Omental fat pad (tissue), 4 donors: ENCODE data around the gene ITGA1. TPM values are rescaled to one million over a fixed set of nuclear protein-coding genes. Genes with fewer than 3 reads are reported as not detected.

Experiments used
- ATAC-seq: fragments of 150-250 bp; one replicate; pipeline ENCODE4 v1.9.1; 2016; ENCODE audit warnings: mild to moderate bottlenecking, moderate library complexity; ENCODE audit not compliant: low FRiP score
- DNase-seq: peaks from one replicate; pipeline ENCODE4 v3.0.0-alpha.2; 2019; ENCODE audit warnings: low spot score
- CTCF ChIP-seq, 3 donors: fragments of 450-650 bp; IDR thresholded peaks; one replicate each; pipeline ENCODE4 v1.5.1; 2016 to 2017; ENCODE audit warnings: antibody characterized with exemption in 3 of 3, mild to moderate bottlenecking in 3 of 3, moderate library complexity in 2 of 3
- total RNA-seq, 4 donors: library from RNA; depleted of rRNA; stranded (reverse); fragments of >200 nt; gene quantifications; one replicate each; pipeline ENCODE4 v1.1.0, GENCODE V29; 2016

Gene ITGA1
- total RNA-seq, 4 donors from 2014 or later: 23.0 to 181 (median 55.0) TPM

DNA sequence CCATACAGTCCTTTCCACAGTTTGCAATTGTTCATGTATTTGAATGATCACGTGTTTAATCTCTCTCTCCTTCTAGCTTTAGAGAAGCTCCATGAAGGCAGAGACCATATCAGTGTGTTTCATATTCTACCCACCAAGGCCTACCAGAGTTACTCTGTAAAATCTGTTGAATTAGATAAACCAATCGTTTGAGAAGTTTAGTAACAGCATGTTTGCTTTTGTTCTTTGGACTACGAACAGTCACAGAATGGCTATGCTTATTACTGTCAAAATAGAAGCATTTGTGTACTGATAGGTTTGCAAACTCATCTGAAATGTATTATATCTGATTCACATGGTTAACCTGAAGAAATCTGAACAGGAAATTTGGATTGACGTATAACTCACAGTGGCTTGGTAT is 93.8 kb downstream of the ITGA1 start:
- ATAC-seq (no peak), DNase-seq (no peak)
- TF ChIP-seq CTCF (IDR thresholded peaks at IDR 0.05): no peak

- no peak for TF ChIP-seq CTCF (IDR thresholded peaks at IDR 0.05)
- DNase-seq (no peak), ATAC-seq (no peak)
Measured at GRCh38 chr5:52883110-52883509, 95.4 kb downstream of the ITGA1 start.

- ATAC-seq (no peak), DNase-seq (no peak)
- TF ChIP-seq CTCF (IDR thresholded peaks at IDR 0.05): no peak
Measured at GRCh38 chr5:52884453-52884852, 96.7 kb downstream of the ITGA1 start.

DNA sequence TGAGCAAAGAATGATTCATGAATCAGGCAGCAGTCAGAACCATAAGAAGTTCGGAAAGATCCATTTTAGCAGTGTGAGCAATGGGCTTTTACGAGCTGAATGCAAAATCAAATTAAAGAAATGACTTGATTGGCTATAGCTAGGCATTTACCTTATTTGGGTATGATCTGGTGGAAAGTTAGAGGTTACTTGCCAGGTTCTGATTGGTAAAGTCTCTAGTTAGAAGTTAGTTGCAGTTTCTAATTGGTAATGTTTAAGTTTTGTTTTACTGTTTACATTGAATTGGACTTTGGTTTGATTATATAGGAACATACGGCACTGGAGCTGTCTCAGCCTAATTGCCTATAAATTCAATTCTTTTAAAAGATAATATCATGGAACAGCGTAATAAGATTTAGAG is 97.9 kb downstream of the ITGA1 start:
- TF ChIP-seq CTCF (IDR thresholded peaks at IDR 0.05): no peak
- ATAC-seq (no peak), DNase-seq (no peak)

DNA sequence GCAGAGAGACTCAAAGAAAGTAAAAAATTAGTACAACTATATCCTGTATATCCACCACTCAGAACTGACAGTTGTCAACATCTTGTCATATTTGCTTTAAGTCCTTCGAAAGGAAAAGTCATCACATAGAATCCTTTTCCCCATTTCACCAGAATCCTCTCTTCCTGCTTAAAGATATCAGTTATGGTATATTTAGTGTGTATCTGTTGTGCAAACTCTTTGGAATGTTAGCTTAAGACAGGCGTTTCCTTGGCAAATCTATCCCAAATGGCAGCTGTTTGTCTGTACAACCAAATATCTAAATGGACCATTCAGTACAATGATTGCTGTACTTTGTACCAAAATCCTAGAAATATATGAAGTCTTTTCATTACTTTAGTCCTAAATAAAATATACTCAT is 98.5 kb downstream of the ITGA1 start:
- DNase-seq (no peak), ATAC-seq (no peak)
- no peak for TF ChIP-seq CTCF (IDR thresholded peaks at IDR 0.05)

DNA sequence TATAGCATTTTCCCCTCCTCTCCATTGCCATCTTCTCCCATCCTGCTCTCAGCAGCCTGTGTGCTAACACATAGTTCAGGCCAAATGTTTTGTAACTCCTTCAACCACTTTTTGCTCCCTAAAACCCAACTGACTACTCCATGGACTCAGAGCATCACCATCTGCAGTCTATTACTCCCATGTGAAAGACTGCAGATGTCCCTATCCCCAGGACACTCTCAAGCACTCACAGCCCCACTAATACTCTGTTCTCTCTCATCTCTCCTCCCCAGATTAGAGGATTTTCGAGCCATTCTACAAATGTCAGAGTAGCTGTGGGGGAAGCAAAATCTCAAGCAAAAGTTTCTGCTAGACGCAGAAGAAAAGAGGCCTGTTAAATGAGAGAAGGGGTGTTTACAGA is 99.3 kb downstream of the ITGA1 start:
- ATAC-seq (no peak), DNase-seq (no peak)
- no peak for TF ChIP-seq CTCF (IDR thresholded peaks at IDR 0.05)

DNA sequence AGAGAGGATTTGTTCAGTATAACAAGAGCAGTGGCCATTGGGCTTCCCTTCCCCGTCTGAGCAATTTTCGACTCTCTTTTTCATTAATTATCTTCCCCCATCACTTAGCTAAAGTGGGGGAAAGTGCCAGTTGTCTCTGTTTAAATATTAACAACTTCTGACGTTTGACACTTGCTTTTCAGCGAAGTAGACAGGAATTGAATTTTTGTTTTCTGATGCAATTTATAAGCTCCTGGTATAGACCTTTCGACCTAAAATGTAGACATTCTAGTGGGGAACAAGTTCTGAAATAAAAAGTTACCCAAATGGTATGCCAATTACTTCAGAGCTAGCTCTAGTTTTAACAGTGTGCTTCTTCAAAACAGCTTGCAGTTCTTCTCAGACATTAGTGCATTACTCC is 100.6 kb downstream of the ITGA1 start:
- ATAC-seq (no peak), DNase-seq (no peak)
- TF ChIP-seq CTCF (IDR thresholded peaks at IDR 0.05): no peak
